SK-N-SH treated with all-trans-retinoic acid at 6 μM for 48 hours (cell line): ENCODE data around the gene CCDC38.

Experiments used
- ATAC-seq: fragments of 200-7000 bp; cut with Tn5 transposase; 3 replicates; pipeline ENCODE4 v1.9.1; 2020; ENCODE audit warnings: mild to moderate bottlenecking, moderate library complexity
- ARNTL ChIP-seq: fragments of 450-650 bp; formaldehyde crosslinking; IDR thresholded peaks from 2 replicates; pipeline ENCODE4 v1.5.0; 2020; ENCODE audit warnings: low read depth, mild to moderate bottlenecking, moderate library complexity, borderline replicate concordance
- BACH2 ChIP-seq: fragments of 250-450 bp; sonication (Bioruptor Pico); IDR thresholded peaks from 2 replicates; pipeline ENCODE4 v1.9.0; 2021; ENCODE audit warnings: mild to moderate bottlenecking, borderline replicate concordance
- CREB5 ChIP-seq: fragments of 250-450 bp; sonication (Bioruptor Pico); IDR thresholded peaks from 2 replicates; pipeline ENCODE4 v1.5.1; 2020; ENCODE audit warnings: low read depth, mild to moderate bottlenecking, moderate library complexity
- CSDC2 ChIP-seq: fragments of 250-450 bp; sonication (Bioruptor Pico); IDR thresholded peaks from 2 replicates; pipeline ENCODE4 v1.5.0; 2020; ENCODE audit warnings: mild to moderate bottlenecking, moderate library complexity
- ESRRG ChIP-seq: fragments of 250-450 bp; sonication (Bioruptor Pico); IDR thresholded peaks from 2 replicates; pipeline ENCODE4 v1.6.1; 2021; ENCODE audit warnings: mild to moderate bottlenecking
- GLIS3 ChIP-seq: fragments of 250-450 bp; sonication (Bioruptor Pico); IDR thresholded peaks from 2 replicates; pipeline ENCODE4 v1.5.0; 2020; ENCODE audit warnings: mild to moderate bottlenecking, moderate library complexity
- ISL1 ChIP-seq: fragments of 250-450 bp; sonication (Bioruptor Pico); IDR thresholded peaks from 2 replicates; pipeline ENCODE4 v2.1.2; 2022; ENCODE audit warnings: mild to moderate bottlenecking, moderate library complexity
- OSR1 ChIP-seq: fragments of 250-450 bp; sonication (Bioruptor Pico); IDR thresholded peaks from 2 replicates; pipeline ENCODE4 v1.8.0; 2022; ENCODE audit warnings: moderate library complexity, mild to moderate bottlenecking, inconsistent platforms
- PPARA ChIP-seq: fragments of 250-450 bp; sonication (Bioruptor Pico); IDR thresholded peaks from 2 replicates; pipeline ENCODE4 v1.5.0; 2020; ENCODE audit warnings: mild to moderate bottlenecking, borderline replicate concordance
- RARB ChIP-seq: fragments of 250-450 bp; sonication (Bioruptor Pico); IDR thresholded peaks from 2 replicates; pipeline ENCODE4 v1.8.0; 2021; ENCODE audit warnings: mild to moderate bottlenecking, moderate library complexity
- SNAI2 ChIP-seq: fragments of 250-450 bp; sonication (Bioruptor Pico); IDR thresholded peaks from 2 replicates; pipeline ENCODE4 v1.5.0; 2020; ENCODE audit warnings: mild to moderate bottlenecking, moderate library complexity
- TCF4 ChIP-seq: fragments of 250-450 bp; sonication (Bioruptor Pico); IDR thresholded peaks from 2 replicates; pipeline ENCODE4 v1.8.0; 2021; ENCODE audit warnings: mild to moderate bottlenecking, moderate library complexity, borderline replicate concordance
- TOX ChIP-seq: fragments of 250-450 bp; sonication (Bioruptor Pico); IDR thresholded peaks from 2 replicates; pipeline ENCODE4 v1.8.0; 2021; ENCODE audit warnings: mild to moderate bottlenecking, moderate library complexity, borderline replicate concordance
- TSHZ2 ChIP-seq: fragments of 250-450 bp; sonication (Bioruptor Pico); IDR thresholded peaks from 2 replicates; pipeline ENCODE4 v1.5.0; 2020; ENCODE audit warnings: mild to moderate bottlenecking, moderate library complexity
- ZC3H10 ChIP-seq: fragments of 250-450 bp; sonication (Bioruptor Pico); IDR thresholded peaks from 2 replicates; pipeline ENCODE4 v1.5.1; 2021; ENCODE audit warnings: mild to moderate bottlenecking, moderate library complexity
- ZFP30 ChIP-seq: fragments of 450-650 bp; formaldehyde crosslinking; IDR thresholded peaks from 2 replicates; pipeline ENCODE4 v1.5.0; 2022; ENCODE audit warnings: mild to moderate bottlenecking, moderate library complexity
- ZNF565 ChIP-seq: fragments of 450-650 bp; formaldehyde crosslinking; conservative IDR thresholded peaks from 2 replicates; pipeline ENCODE4 v1.5.0; 2020; ENCODE audit warnings: low read depth, mild to moderate bottlenecking, moderate library complexity
- ZNF70 ChIP-seq: fragments of 450-650 bp; formaldehyde crosslinking; IDR thresholded peaks from 2 replicates; pipeline ENCODE4 v1.5.0; 2020; ENCODE audit warnings: mild to moderate bottlenecking, moderate library complexity
- ZNF8 ChIP-seq: fragments of 450-650 bp; formaldehyde crosslinking; IDR thresholded peaks from 2 replicates; pipeline ENCODE4 v1.5.0; 2020; ENCODE audit warnings: mild to moderate bottlenecking, moderate library complexity
- TF ChIP-seq, protein P1 (sequence below): fragments of 250-450 bp; sonication (Bioruptor Pico); IDR thresholded peaks from 2 replicates; pipeline ENCODE4 v1.8.0; 2020; ENCODE audit warnings: mild to moderate bottlenecking, moderate library complexity, borderline replicate concordance
- TF ChIP-seq, protein P2 (sequence below): fragments of 250-450 bp; sonication (Bioruptor Pico); IDR thresholded peaks from 2 replicates; pipeline ENCODE4 v1.5.1; 2021; ENCODE audit warnings: mild to moderate bottlenecking, moderate library complexity
- TF ChIP-seq, protein P3 (sequence below): fragments of 250-450 bp; sonication (Bioruptor Pico); IDR thresholded peaks from 2 replicates; pipeline ENCODE4 v1.8.0; 2021; ENCODE audit warnings: low read depth, mild to moderate bottlenecking, moderate library complexity, borderline replicate concordance

The CCDC38 gene

DNA sequence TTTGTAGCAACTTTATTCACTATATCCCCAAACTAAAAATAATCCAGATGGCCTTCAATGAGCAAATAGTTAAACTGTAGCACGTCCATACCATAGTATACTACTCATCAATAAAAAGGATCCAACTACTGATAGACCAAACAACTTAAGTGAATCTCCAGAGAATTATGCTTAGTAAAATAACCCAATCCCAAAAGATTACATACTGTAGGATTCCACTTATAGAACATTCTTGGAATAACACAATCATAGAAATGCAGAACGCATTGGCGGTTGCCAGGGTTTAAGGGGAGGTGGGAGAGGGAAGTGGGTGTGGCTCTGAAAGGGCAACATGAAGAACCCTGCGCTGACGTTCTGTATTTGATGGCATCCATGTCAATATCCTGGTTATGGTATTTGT lies 55.1 kb downstream of the CCDC38 start:
- no peak for ATAC-seq
- TF ChIP-seq ZNF8 = no peak
- no peak for TF ChIP-seq ISL1 (CRISPR knock-in tag)
- no peak for TF ChIP-seq TCF4 (CRISPR knock-in tag)
- TF ChIP-seq ZNF565 (CRISPR knock-in tag) = no peak

- no peak for ATAC-seq
- no peak for TF ChIP-seq CSDC2 (CRISPR knock-in tag)
- TF ChIP-seq ISL1 (CRISPR knock-in tag) = no peak
- no peak for TF ChIP-seq ARNTL (CRISPR knock-in tag)
- no peak for TF ChIP-seq ZNF70
- no peak for TF ChIP-seq RARB (CRISPR knock-in tag)
- no peak for TF ChIP-seq GLIS3 (CRISPR knock-in tag)
- TF ChIP-seq TOX = no peak
- TF ChIP-seq CREB5 = no peak
- TF ChIP-seq BACH2 (CRISPR knock-in tag) = no peak
- TF ChIP-seq SNAI2 = no peak
- no peak for TF ChIP-seq OSR1 (CRISPR knock-in tag)
- TF ChIP-seq ZC3H10 (CRISPR knock-in tag) = no peak
- no peak for TF ChIP-seq ZNF565 (CRISPR knock-in tag)
- no peak for TF ChIP-seq ESRRG (CRISPR knock-in tag)
- TF ChIP-seq, protein P1, sequence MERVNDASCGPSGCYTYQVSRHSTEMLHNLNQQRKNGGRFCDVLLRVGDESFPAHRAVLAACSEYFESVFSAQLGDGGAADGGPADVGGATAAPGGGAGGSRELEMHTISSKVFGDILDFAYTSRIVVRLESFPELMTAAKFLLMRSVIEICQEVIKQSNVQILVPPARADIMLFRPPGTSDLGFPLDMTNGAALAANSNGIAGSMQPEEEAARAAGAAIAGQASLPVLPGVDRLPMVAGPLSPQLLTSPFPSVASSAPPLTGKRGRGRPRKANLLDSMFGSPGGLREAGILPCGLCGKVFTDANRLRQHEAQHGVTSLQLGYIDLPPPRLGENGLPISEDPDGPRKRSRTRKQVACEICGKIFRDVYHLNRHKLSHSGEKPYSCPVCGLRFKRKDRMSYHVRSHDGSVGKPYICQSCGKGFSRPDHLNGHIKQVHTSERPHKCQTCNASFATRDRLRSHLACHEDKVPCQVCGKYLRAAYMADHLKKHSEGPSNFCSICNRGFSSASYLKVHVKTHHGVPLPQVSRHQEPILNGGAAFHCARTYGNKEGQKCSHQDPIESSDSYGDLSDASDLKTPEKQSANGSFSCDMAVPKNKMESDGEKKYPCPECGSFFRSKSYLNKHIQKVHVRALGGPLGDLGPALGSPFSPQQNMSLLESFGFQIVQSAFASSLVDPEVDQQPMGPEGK (CRISPR knock-in tag) = no peak
- no peak for TF ChIP-seq ZFP30 (CRISPR knock-in tag)
- no peak for TF ChIP-seq PPARA
- TF ChIP-seq, protein P2, sequence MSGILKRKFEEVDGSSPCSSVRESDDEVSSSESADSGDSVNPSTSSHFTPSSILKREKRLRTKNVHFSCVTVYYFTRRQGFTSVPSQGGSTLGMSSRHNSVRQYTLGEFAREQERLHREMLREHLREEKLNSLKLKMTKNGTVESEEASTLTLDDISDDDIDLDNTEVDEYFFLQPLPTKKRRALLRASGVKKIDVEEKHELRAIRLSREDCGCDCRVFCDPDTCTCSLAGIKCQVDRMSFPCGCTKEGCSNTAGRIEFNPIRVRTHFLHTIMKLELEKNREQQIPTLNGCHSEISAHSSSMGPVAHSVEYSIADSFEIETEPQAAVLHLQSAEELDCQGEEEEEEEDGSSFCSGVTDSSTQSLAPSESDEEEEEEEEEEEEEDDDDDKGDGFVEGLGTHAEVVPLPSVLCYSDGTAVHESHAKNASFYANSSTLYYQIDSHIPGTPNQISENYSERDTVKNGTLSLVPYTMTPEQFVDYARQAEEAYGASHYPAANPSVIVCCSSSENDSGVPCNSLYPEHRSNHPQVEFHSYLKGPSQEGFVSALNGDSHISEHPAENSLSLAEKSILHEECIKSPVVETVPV (CRISPR knock-in tag) = no peak
- no peak for TF ChIP-seq ZNF8
- TF ChIP-seq, protein P3, sequence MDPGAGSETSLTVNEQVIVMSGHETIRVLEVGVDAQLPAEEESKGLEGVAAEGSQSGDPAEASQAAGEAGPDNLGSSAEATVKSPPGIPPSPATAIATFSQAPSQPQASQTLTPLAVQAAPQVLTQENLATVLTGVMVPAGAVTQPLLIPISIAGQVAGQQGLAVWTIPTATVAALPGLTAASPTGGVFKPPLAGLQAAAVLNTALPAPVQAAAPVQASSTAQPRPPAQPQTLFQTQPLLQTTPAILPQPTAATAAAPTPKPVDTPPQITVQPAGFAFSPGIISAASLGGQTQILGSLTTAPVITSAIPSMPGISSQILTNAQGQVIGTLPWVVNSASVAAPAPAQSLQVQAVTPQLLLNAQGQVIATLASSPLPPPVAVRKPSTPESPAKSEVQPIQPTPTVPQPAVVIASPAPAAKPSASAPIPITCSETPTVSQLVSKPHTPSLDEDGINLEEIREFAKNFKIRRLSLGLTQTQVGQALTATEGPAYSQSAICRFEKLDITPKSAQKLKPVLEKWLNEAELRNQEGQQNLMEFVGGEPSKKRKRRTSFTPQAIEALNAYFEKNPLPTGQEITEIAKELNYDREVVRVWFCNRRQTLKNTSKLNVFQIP (CRISPR knock-in tag) = no peak
These were observed 57.4 kb downstream of the CCDC38 start for GRCh38 chr12:95884998-95885397.

- no peak for ATAC-seq
- no peak for TF ChIP-seq ZNF565 (CRISPR knock-in tag)
- no peak for TF ChIP-seq ISL1 (CRISPR knock-in tag)
- no peak for TF ChIP-seq GLIS3 (CRISPR knock-in tag)
- no peak for TF ChIP-seq ESRRG (CRISPR knock-in tag)
- TF ChIP-seq ARNTL (CRISPR knock-in tag) = no peak
- TF ChIP-seq, protein P3 (CRISPR knock-in tag) = no peak
- no peak for TF ChIP-seq BACH2 (CRISPR knock-in tag)
- TF ChIP-seq SNAI2 = no peak
- no peak for TF ChIP-seq PPARA
- TF ChIP-seq ZC3H10 (CRISPR knock-in tag) = no peak
- TF ChIP-seq CSDC2 (CRISPR knock-in tag) = no peak
- TF ChIP-seq CREB5 = no peak
- TF ChIP-seq, protein P2 (CRISPR knock-in tag) = no peak
- TF ChIP-seq TSHZ2 (CRISPR knock-in tag) = no peak
- no peak for TF ChIP-seq TCF4 (CRISPR knock-in tag)
- no peak for TF ChIP-seq ZFP30 (CRISPR knock-in tag)
- no peak for TF ChIP-seq ZNF70
- no peak for TF ChIP-seq TOX
- TF ChIP-seq OSR1 (CRISPR knock-in tag) = no peak
These were observed 59.5 kb downstream of the CCDC38 start for GRCh38 chr12:95882873-95883272.
